ENCODE data around the gene WDR76. TPM values are rescaled to one million over a fixed set of nuclear protein-coding genes. Genes with fewer than 3 reads are reported as not detected.

Gene WDR76
- total RNA-seq, 2 donors from 2014 or later = 1.7 to 3.7 TPM

DNA sequence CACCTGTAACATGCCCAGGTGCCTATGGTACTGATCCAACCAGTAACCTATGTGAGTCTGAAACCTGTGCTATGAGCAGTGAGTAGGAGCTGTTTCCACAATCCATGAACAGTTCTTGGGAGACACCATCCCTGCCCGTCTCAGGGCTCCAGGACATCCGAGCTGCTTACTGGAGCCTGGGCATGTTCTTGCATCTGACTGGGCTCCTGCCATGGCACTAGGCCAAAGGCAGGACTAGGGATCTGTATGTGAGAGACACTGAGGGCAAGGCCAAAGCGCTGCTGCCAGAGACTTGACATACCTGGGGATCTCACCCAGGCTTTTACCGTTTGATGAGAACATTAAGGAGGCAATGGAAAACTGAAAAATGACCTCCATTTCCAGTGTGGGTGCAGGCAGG lies 59.8 kb downstream of the WDR76 start:
- no peak for DNase-seq (ENCODE audit: low spot score)

DNA sequence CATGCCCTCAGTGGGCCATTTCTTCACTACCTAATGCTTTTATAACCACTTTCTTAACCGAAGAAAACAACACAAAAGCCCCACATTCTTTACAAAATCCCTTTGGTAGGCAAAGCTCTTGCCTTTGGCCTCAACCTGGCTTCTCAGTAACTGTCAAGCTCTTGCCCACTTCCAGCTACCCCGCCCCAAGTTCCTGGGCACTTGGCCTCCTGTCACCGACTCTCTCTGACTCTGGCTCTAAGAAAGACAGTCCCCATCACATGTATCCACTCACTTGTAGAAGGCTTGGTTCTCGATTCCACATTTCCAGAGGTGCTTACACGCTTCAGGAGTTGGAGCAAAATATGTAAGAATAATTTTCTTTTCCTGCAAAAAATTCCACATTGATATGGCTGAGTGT lies 61.1 kb downstream of the WDR76 start:
- H3K4me1 ChIP-seq = peaks cover 0 to 17% of the 10 kb centered on the region in 2 donors
- TF ChIP-seq, protein P1, sequence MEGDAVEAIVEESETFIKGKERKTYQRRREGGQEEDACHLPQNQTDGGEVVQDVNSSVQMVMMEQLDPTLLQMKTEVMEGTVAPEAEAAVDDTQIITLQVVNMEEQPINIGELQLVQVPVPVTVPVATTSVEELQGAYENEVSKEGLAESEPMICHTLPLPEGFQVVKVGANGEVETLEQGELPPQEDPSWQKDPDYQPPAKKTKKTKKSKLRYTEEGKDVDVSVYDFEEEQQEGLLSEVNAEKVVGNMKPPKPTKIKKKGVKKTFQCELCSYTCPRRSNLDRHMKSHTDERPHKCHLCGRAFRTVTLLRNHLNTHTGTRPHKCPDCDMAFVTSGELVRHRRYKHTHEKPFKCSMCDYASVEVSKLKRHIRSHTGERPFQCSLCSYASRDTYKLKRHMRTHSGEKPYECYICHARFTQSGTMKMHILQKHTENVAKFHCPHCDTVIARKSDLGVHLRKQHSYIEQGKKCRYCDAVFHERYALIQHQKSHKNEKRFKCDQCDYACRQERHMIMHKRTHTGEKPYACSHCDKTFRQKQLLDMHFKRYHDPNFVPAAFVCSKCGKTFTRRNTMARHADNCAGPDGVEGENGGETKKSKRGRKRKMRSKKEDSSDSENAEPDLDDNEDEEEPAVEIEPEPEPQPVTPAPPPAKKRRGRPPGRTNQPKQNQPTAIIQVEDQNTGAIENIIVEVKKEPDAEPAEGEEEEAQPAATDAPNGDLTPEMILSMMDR (IDR thresholded peaks at IDR 0.05) = no peak
- no peak for DNase-seq (ENCODE audit: low spot score)

More for the DNA sequence above, 59.8 kb downstream of the WDR76 start:
- Histone ChIP-seq H3K27me3 (no peaks in the 10 kb centered on the region), H3K4me1 (peaks cover 0 to 8% of the 10 kb centered on the region in 2 donors), H3K4me3 (no peak overlapping the region), H3K36me3 (no peaks in the 10 kb centered on the region), H3K27ac (no peak overlapping the region), H3K9me3 (no peaks in the 10 kb centered on the region)
- TF ChIP-seq, protein P1 (IDR thresholded peaks at IDR 0.05) = no peak

DNA sequence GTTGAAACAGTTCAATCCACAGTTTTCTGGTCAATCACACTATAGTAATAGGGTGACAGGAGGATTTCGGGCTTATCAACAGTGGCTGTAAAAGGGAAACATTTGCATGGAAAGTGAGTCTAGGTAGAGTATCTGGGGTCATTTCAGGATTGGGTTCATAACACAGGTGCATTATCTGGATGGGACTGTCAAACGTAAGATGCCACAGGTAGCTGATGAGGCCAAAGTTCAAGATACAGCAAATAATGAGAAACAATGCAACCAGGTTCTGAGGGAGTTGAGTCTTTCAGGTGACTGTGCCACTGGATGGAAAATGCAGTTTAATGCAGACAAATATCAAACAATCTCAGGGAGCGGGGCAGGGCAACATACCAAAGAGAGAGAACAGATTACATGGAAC lies 62.2 kb downstream of the WDR76 start:
- H3K27me3 ChIP-seq = no peaks in the 10 kb centered on the region
- TF ChIP-seq, protein P1 (IDR thresholded peaks at IDR 0.05) = no peak
- no peaks in the 10 kb centered on the region for H3K36me3 ChIP-seq
- peaks cover 0 to 25% of the 10 kb centered on the region in 2 donors for H3K4me1 ChIP-seq
- H3K27ac ChIP-seq = no peak overlapping the region
- DNase-seq (ENCODE audit: low spot score) = no peak
- H3K9me3 ChIP-seq = no peaks in the 10 kb centered on the region
- no peak overlapping the region for H3K4me3 ChIP-seq

More for the DNA sequence above, 61.1 kb downstream of the WDR76 start:
- no peaks in the 10 kb centered on the region for H3K9me3 ChIP-seq
- H3K27me3 ChIP-seq = no peaks in the 10 kb centered on the region
- no peaks in the 10 kb centered on the region for H3K36me3 ChIP-seq
- no peak overlapping the region for H3K27ac ChIP-seq
- H3K4me3 ChIP-seq = no peak overlapping the region

DNA sequence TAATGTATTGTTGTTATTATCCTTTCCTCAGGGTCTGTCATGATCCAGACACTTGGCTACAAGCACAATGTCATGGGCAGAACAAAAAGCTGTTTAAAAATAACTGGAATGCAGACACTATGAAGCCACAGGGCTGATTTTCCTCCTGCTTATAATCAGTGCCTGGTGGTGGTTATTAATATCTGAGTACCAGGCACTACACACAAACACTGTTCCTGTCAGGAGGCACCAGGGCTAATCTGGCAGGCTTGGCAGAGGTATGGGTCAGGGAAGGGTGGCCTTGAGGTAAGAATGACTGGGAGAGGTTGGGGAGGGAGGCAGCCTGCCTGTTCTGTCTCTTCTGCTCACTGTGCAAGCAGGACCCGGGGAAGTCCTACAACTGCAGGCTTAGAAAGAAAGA lies 67.2 kb downstream of the WDR76 start:
- H3K4me3 ChIP-seq = no peak overlapping the region
- H3K9me3 ChIP-seq = no peaks in the 10 kb centered on the region
- no peaks in the 10 kb centered on the region for H3K36me3 ChIP-seq
- DNase-seq (ENCODE audit: low spot score) = no peak
- peaks cover 0 to 48% of the 10 kb centered on the region in 2 donors for H3K4me1 ChIP-seq
- peak overlapping the region; percentile 83 to 87 for H3K27ac ChIP-seq
- H3K27me3 ChIP-seq = no peaks in the 10 kb centered on the region
- TF ChIP-seq, protein P1 (IDR thresholded peaks at IDR 0.05) = no peak

DNA sequence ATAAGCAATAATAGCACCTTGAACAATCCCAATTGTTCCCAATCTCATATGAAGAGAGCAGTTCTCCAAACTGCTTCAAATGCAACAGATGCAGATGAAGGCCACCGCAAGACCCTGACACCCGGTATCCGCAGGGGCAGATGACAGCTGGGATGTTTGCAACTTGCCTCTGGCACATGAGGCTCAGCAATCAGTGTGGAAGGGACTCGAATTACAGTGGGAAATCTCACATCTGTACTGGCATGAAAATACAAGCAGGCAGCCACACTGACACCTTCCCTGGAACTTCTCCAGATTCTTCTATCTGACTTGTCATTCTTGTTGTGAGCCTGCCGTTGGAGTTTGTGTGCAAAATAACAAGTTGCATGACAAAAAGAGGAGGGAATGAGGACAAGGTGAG lies 68.8 kb downstream of the WDR76 start:
- TF ChIP-seq, protein P1 (IDR thresholded peaks at IDR 0.05) = no peak
- no peak for DNase-seq (ENCODE audit: low spot score)
- no peaks in the 10 kb centered on the region for H3K9me3 ChIP-seq
- H3K4me3 ChIP-seq = no peak overlapping the region
- H3K27me3 ChIP-seq = no peaks in the 10 kb centered on the region
- no peaks in the 10 kb centered on the region for H3K36me3 ChIP-seq
- H3K27ac ChIP-seq = peak overlapping the region; percentile 83 to 87
- peaks cover 0 to 58% of the 10 kb centered on the region in 2 donors for H3K4me1 ChIP-seq

DNA sequence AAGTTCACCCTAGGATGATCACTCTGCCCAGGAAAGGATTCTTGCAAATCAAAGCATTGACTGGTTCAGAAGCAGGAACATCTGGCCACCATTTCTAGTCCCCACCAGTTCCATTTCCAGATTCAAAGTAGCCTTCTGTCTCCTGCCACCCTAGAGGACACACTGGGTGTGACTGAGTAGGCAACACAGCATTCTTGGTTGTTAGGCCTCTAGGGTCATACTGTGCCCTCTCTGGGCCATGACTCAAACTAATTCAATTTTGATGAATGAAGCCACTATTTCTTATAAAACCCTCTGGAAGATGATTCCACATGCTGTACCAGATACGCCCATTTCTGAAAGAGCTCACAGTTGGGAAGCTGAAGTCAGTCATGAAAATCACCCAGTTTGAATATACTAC lies 69.7 kb downstream of the WDR76 start:
- peaks cover 0 to 53% of the 10 kb centered on the region in 2 donors for H3K4me1 ChIP-seq

More for the DNA sequence above, 69.7 kb downstream of the WDR76 start:
- TF ChIP-seq, protein P1 (IDR thresholded peaks at IDR 0.05) = no peak
- no peak overlapping the region for H3K27ac ChIP-seq
- no peaks in the 10 kb centered on the region for H3K9me3 ChIP-seq
- no peak overlapping the region for H3K4me3 ChIP-seq
- H3K36me3 ChIP-seq = no peaks in the 10 kb centered on the region
- H3K27me3 ChIP-seq = no peaks in the 10 kb centered on the region
- no peak for DNase-seq (ENCODE audit: low spot score)
